Progenitor cell of endocrine pancreas (in vitro differentiated cells): ENCODE measurements around the gene PHC3. TPM values are rescaled to one million over a fixed set of nuclear protein-coding genes. Genes with fewer than 3 reads are reported as not detected.

ENCODE experiments used
- DNase-seq: peaks from one replicate; pipeline ENCODE4 v3.0.0; 2021; ENCODE audit warnings: low spot score; ENCODE audit not compliant: unreplicated experiment
- H3K27ac Mint-ChIP-seq: 2 replicates; pipeline ENCODE4 v1.8.0; 2021; ENCODE audit warnings: mild to moderate bottlenecking, moderate library complexity, mixed read lengths
- H3K27me3 Mint-ChIP-seq: 2 replicates; pipeline ENCODE4 v1.8.0; 2021; ENCODE audit warnings: mixed read lengths
- H3K36me3 Mint-ChIP-seq: 2 replicates; pipeline ENCODE4 v1.8.0; 2022; ENCODE audit warnings: mixed read lengths; ENCODE audit not compliant: insufficient read depth
- H3K4me1 Mint-ChIP-seq: 2 replicates; pipeline ENCODE4 v1.8.0; 2021; ENCODE audit warnings: low read depth, mixed read lengths
- H3K4me3 Mint-ChIP-seq: 2 replicates; pipeline ENCODE4 v1.8.0; 2021; ENCODE audit warnings: low read depth, mild to moderate bottlenecking, moderate library complexity, mixed read lengths
- H3K9me3 Mint-ChIP-seq: 2 replicates; pipeline ENCODE4 v1.8.0; 2021; ENCODE audit warnings: low read depth, mixed read lengths
- CTCF ChIP-seq: fragments of 200-600 bp; sonication (generic); IDR thresholded peaks from one replicate; pipeline ENCODE4 v1.5.0; 2021; ENCODE audit warnings: antibody characterized with exemption, mild to moderate bottlenecking; ENCODE audit not compliant: unreplicated experiment
- total RNA-seq: library from RNA; stranded (reverse); gene quantifications from 2 replicates; pipeline ENCODE4 v1.2.1, GENCODE V29; 2021

PHC3 gene
- total RNA-seq, 1 donor from 2014 or later: 71.8 TPM

GRCh38 chr3:170044795-170045244 lies 136.7 kb downstream of the PHC3 start:
- Mint-ChIP-seq H3K27ac (peak overlapping the region; percentile 82), H3K36me3 (peaks cover 12% of the 10 kb centered on the region), H3K9me3 (no peaks in the 10 kb centered on the region), H3K4me1 (peaks cover 55% of the 10 kb centered on the region), H3K27me3 (no peaks in the 10 kb centered on the region), H3K4me3 (no peak overlapping the region)
- no peak for TF ChIP-seq CTCF
- no peak for DNase-seq

GRCh38 chr3:170044271-170044670 lies 137.3 kb downstream of the PHC3 start:
- DNase-seq: no peak
- Mint-ChIP-seq H3K36me3 (peaks cover 12% of the 10 kb centered on the region), H3K27ac (no peak overlapping the region), H3K4me3 (no peak overlapping the region), H3K27me3 (no peaks in the 10 kb centered on the region), H3K9me3 (no peaks in the 10 kb centered on the region), H3K4me1 (peaks cover 53% of the 10 kb centered on the region)
- TF ChIP-seq CTCF: no peak

- Mint-ChIP-seq H3K4me3 (no peak overlapping the region), H3K4me1 (peaks cover 48% of the 10 kb centered on the region), H3K27me3 (no peaks in the 10 kb centered on the region), H3K27ac (no peak overlapping the region), H3K9me3 (no peaks in the 10 kb centered on the region), H3K36me3 (peaks cover 8% of the 10 kb centered on the region)
- TF ChIP-seq CTCF: no peak
- DNase-seq: no peak
Observed at GRCh38 chr3:170043506-170043905, 138.0 kb downstream of the PHC3 start.

GRCh38 chr3:170040418-170040817 lies 141.1 kb downstream of the PHC3 start:
- no peaks in the 10 kb centered on the region for H3K9me3 Mint-ChIP-seq
- H3K36me3 Mint-ChIP-seq: peaks cover 8% of the 10 kb centered on the region
- H3K27me3 Mint-ChIP-seq: no peaks in the 10 kb centered on the region
- peaks cover 32% of the 10 kb centered on the region for H3K4me1 Mint-ChIP-seq
- peak overlapping the region; percentile 95 for H3K27ac Mint-ChIP-seq
- no peak for DNase-seq
- no peak for TF ChIP-seq CTCF
- H3K4me3 Mint-ChIP-seq: peak overlapping the region; percentile 84

- Mint-ChIP-seq H3K27ac (peak overlapping the region; percentile 94), H3K4me1 (peaks cover 21% of the 10 kb centered on the region), H3K27me3 (no peaks in the 10 kb centered on the region), H3K36me3 (peaks cover 6% of the 10 kb centered on the region), H3K4me3 (peak overlapping the region; percentile 84), H3K9me3 (no peaks in the 10 kb centered on the region)
- TF ChIP-seq CTCF: peak; percentile 57
- peak; percentile 50 for DNase-seq
Observed at GRCh38 chr3:170038434-170039110, 143.0 kb downstream of the PHC3 start.

Other genes starting within 250 kb of the PHC3 start
- gene SEC62, start 214.9 kb downstream of the PHC3 start, total RNA-seq: 94.6 and 103 TPM in 2 replicates
- gene GPR160, start 143.7 kb downstream of the PHC3 start, total RNA-seq: 33.7 and 44.3 TPM in 2 replicates
- gene PRKCI, start 40.7 kb upstream of the PHC3 start, total RNA-seq: 61.4 and 67.6 TPM in 2 replicates
- 98.0 and 99.4 TPM in 2 replicates for gene SKIL, start 176.0 kb upstream of the PHC3 start, total RNA-seq
- 1.7 and 2.4 TPM in 2 replicates for gene CLDN11, start 237.1 kb upstream of the PHC3 start, total RNA-seq